H9 (cell line): ENCODE data around the gene RASGRP4. TPM values are rescaled to one million over a fixed set of nuclear protein-coding genes. Genes with fewer than 3 reads are reported as not detected.
"Not testable (repeated sequence)": the region's sequence is repeated elsewhere in the genome, so short reads cannot be mapped to it uniquely, and the experiment has no call there.

ENCODE experiments used
- DNase-seq: peaks from one replicate; pipeline ENCODE4 v3.0.0-alpha.2; 2017
- H2AFZ ChIP-seq: one replicate; pipeline ENCODE4 v1.6.1; 2013; ENCODE audit warnings: mild to moderate bottlenecking, low read length, control low read depth, moderate library complexity
- H2AK5ac ChIP-seq: 2 replicates; pipeline ENCODE4 v1.6.1; 2013; ENCODE audit warnings: low read length, control low read depth, mixed read lengths; ENCODE audit not compliant: insufficient read length
- H2BK120ac ChIP-seq: one replicate; pipeline ENCODE4 v1.6.1; 2013; ENCODE audit warnings: low read depth, mild to moderate bottlenecking, low read length, control low read depth, inconsistent platforms; ENCODE audit not compliant: poor library complexity, severe bottlenecking
- H2BK12ac ChIP-seq: 2 replicates; pipeline ENCODE4 v1.6.1; 2013; ENCODE audit warnings: low read length, control low read depth, mixed read lengths, low read depth; ENCODE audit not compliant: insufficient read length
- H2BK15ac ChIP-seq: 2 replicates; pipeline ENCODE4 v1.6.1; 2013; ENCODE audit warnings: low read depth, low read length, control low read depth
- H2BK20ac ChIP-seq: one replicate; pipeline ENCODE4 v1.6.1; 2013; ENCODE audit warnings: low read depth, mild to moderate bottlenecking, low read length, control low read depth, inconsistent platforms; ENCODE audit not compliant: poor library complexity, severe bottlenecking
- H2BK5ac ChIP-seq: 2 replicates; pipeline ENCODE4 v1.6.1; 2013; ENCODE audit warnings: low read length, control low read depth, mixed read lengths; ENCODE audit not compliant: insufficient read length
- H3K14ac ChIP-seq: 2 replicates; pipeline ENCODE4 v1.6.1; 2013; ENCODE audit warnings: low read length, control low read depth; ENCODE audit not compliant: insufficient read depth
- H3K18ac ChIP-seq: 2 replicates; pipeline ENCODE4 v1.6.1; 2013; ENCODE audit warnings: low read depth, mild to moderate bottlenecking, mixed read lengths, low read length, control low read depth; ENCODE audit not compliant: insufficient read length
- H3K23ac ChIP-seq: 2 replicates; pipeline ENCODE4 v1.6.1; 2013; ENCODE audit warnings: low read length, control low read depth, mixed read lengths, low read depth; ENCODE audit not compliant: insufficient read length
- H3K23me2 ChIP-seq: 2 replicates; pipeline ENCODE4 v1.6.1; 2013; ENCODE audit warnings: low read depth, mild to moderate bottlenecking, mixed read lengths, low read length, control low read depth; ENCODE audit not compliant: insufficient read length, poor library complexity, severe bottlenecking
- H3K27ac ChIP-seq: 2 replicates; pipeline ENCODE4 v1.5.1; 2013; ENCODE audit warnings: low read length, control low read depth, mixed read lengths, low read depth; ENCODE audit not compliant: insufficient read length
- H3K27me3 ChIP-seq: 2 replicates; pipeline ENCODE4 v1.6.1; 2013; ENCODE audit warnings: low read length, control low read depth, inconsistent platforms; ENCODE audit not compliant: insufficient read depth
- H3K4ac ChIP-seq: 2 replicates; pipeline ENCODE4 v1.6.1; 2013; ENCODE audit warnings: low read depth, mild to moderate bottlenecking, control low read depth, inconsistent platforms, low read length, moderate library complexity
- H3K4me1 ChIP-seq: 2 replicates; pipeline ENCODE4 v1.6.1; 2013; ENCODE audit warnings: low read length, control low read depth, inconsistent platforms; ENCODE audit not compliant: insufficient read depth
- H3K4me2 ChIP-seq: 2 replicates; pipeline ENCODE4 v1.6.1; 2013; ENCODE audit warnings: low read length, control low read depth, mixed read lengths; ENCODE audit not compliant: insufficient read length, insufficient read depth
- H3K56ac ChIP-seq: 2 replicates; pipeline ENCODE4 v1.6.1; 2013; ENCODE audit warnings: low read depth, mild to moderate bottlenecking, mixed read lengths, low read length, control low read depth; ENCODE audit not compliant: insufficient read length
- H3K79me1 ChIP-seq: 2 replicates; pipeline ENCODE4 v1.6.1; 2013; ENCODE audit warnings: low read depth, mild to moderate bottlenecking, moderate library complexity, low read length, control low read depth, inconsistent platforms; ENCODE audit not compliant: insufficient read depth, poor library complexity, severe bottlenecking
- H3K79me2 ChIP-seq: 2 replicates; pipeline ENCODE4 v1.6.1; 2013; ENCODE audit warnings: low read length, control low read depth, inconsistent platforms; ENCODE audit not compliant: insufficient read depth
- H3K9ac ChIP-seq: 2 replicates; pipeline ENCODE4 v1.6.1; 2013; ENCODE audit warnings: low read length, control low read depth, mixed read lengths; ENCODE audit not compliant: insufficient read length; ENCODE audit errors: extremely low read depth
- H3K9me3 ChIP-seq: one replicate; pipeline ENCODE4 v1.6.1; 2013; ENCODE audit warnings: low read depth, low read length, inconsistent platforms; ENCODE audit not compliant: control insufficient read depth
- H3T11ph ChIP-seq: one replicate; pipeline ENCODE4 v1.6.1; 2013; ENCODE audit warnings: mild to moderate bottlenecking, low read length, control low read depth, inconsistent platforms
- H4K20me1 ChIP-seq: one replicate; pipeline ENCODE4 v1.6.1; 2013; ENCODE audit not compliant: control insufficient read depth, insufficient read length, insufficient read depth
- H4K5ac ChIP-seq: 2 replicates; pipeline ENCODE4 v1.6.1; 2013; ENCODE audit warnings: low read depth, mild to moderate bottlenecking, mixed read lengths, low read length, control low read depth; ENCODE audit not compliant: insufficient read length
- H4K8ac ChIP-seq: replicated peaks from 2 replicates; pipeline ENCODE4 v1.6.1; 2013; ENCODE audit warnings: low read length, control low read depth, mixed read lengths, low read depth; ENCODE audit not compliant: insufficient read length
- H4K91ac ChIP-seq: 2 replicates; pipeline ENCODE4 v1.6.1; 2013; ENCODE audit warnings: low read depth, mild to moderate bottlenecking, moderate library complexity, mixed read lengths, low read length, control low read depth; ENCODE audit not compliant: insufficient read length
- H3K27ac Mint-ChIP-seq, 3 experiments: 2 replicates in 2 of 3; 3 replicates in 1 of 3; pipeline ENCODE4 v1.8.0; 2020 to 2021; ENCODE audit warnings: mixed read lengths in 3 of 3, mild to moderate bottlenecking in 1 of 3, moderate library complexity in 1 of 3
- H3K27me3 Mint-ChIP-seq: 2 replicates; pipeline ENCODE4 v1.8.0; 2021; ENCODE audit warnings: low read depth, mild to moderate bottlenecking, moderate library complexity, mixed read lengths
- H3K36me3 Mint-ChIP-seq, 3 experiments: 2 replicates in 2 of 3; 3 replicates in 1 of 3; pipeline ENCODE4 v1.8.0; 2020 to 2021; ENCODE audit warnings: low read depth in 3 of 3, mixed read lengths in 3 of 3; ENCODE audit not compliant: insufficient read depth in 1 of 3
- H3K4me1 Mint-ChIP-seq, 2 experiments: 2 replicates each; pipeline ENCODE4 v1.8.0; 2020; ENCODE audit warnings: mixed read lengths in 2 of 2
- H3K4me3 Mint-ChIP-seq, 2 experiments: 2 replicates in 1 of 2; 3 replicates in 1 of 2; pipeline ENCODE4 v1.8.0; 2020 to 2021; ENCODE audit warnings: mild to moderate bottlenecking in 2 of 2, mixed read lengths in 2 of 2, moderate library complexity in 1 of 2
- H3K9me3 Mint-ChIP-seq, 2 experiments: 2 replicates in 1 of 2; 3 replicates in 1 of 2; pipeline ENCODE4 v1.8.0; 2020; ENCODE audit warnings: mild to moderate bottlenecking in 2 of 2, mixed read lengths in 2 of 2, moderate library complexity in 1 of 2
- WGBS: extraction: QIAGEN DNeasy Blood & Tissue Kit; methylation state at CpG from one replicate; pipeline ENCODE4 v1.1.7; 2013; ENCODE audit warnings: missing lambda C conversion rate, low lambda C conversion rate, mixed read lengths; ENCODE audit not compliant: insufficient read length; ENCODE audit errors: extremely low coverage; 5-methylcytosine and 5-hydroxymethylcytosine counted together
- total RNA-seq: library from RNA; stranded (reverse); gene quantifications from 2 replicates; pipeline ENCODE4 v1.2.1, GENCODE V29; 2021
- TF ChIP-seq, protein P1 (sequence below): fragments of 200-600 bp; sonication (generic); conservative IDR thresholded peaks from 3 replicates; pipeline ENCODE4 v1.8.0; 2021; ENCODE audit warnings: antibody characterized with exemption, mild to moderate bottlenecking

The RASGRP4 gene
- total RNA-seq, 1 experiment from 2014 or later: 0.28 TPM

DNA sequence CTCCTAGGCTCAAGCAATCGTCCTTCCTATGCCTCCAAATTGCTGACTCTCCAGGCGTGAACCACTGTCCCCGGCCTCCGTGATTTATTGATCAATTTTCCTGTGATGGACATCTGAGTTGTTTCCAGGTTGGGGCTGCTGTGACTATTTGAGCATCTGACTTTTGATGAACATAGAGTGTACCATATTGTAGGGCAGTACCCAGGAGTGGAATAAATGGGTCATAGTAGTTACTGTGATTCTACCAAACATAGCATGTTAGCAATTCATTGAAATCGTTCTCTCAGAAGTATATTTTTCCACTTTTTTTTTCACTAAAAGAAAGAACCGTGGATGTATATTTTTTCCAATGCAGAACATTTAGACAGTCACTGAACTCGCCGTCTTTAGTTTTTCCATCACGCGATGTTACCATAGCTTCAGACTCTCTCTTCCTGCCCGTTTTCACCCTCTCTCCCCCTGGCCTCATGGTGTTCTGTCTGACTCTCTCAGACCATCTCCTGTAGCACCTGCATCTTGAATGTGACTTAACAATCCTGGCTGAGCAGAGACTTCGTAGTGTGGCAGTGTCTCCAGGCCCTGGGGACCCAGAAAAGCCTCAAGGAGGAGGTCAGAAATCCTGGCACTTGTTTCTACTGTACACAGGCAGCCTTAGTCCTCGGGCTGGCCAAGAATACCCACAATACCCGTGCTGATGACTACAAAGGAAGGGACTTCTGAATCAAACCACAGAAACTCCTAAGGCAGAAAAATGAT lies 3.2 kb upstream of the RASGRP4 start:
- Histone ChIP-seq H2BK5ac (no peak overlapping the region), H3K14ac (no peak overlapping the region; the same call in 1 of the 2 replicates), H3K18ac (no peak overlapping the region), H2BK20ac (no peak overlapping the region), H3K27me3 (no peaks in the 10 kb centered on the region), H3K4me2 (no peak overlapping the region), H2AFZ (no peak overlapping the region), H3T11ph (no peak overlapping the region), H2BK120ac (no peak overlapping the region), H3K56ac (no peak overlapping the region), H3K23me2 (peaks cover 6% of the 10 kb centered on the region), H2AK5ac (no peak overlapping the region), H3K9me3 (no peaks in the 10 kb centered on the region), H3K79me1 (no peaks in the 10 kb centered on the region), H4K5ac (no peak overlapping the region), H3K9ac (no peak overlapping the region), H4K8ac (no peak overlapping the region), H2BK12ac (no peak overlapping the region), H3K23ac (no peak overlapping the region), H3K4ac (no peak overlapping the region), H4K91ac (no peak overlapping the region), H3K27ac (no peak overlapping the region), H3K79me2 (no peaks in the 10 kb centered on the region), H4K20me1 (no peaks in the 10 kb centered on the region), H2BK15ac (no peak overlapping the region), H3K4me1 (no peaks in the 10 kb centered on the region; the same call in 1 of the 2 replicates)
- Mint-ChIP-seq H3K27me3 (no peaks in the 10 kb centered on the region), H3K4me1 (peaks cover 14 to 27% of the 10 kb centered on the region in 2 experiments), H3K4me3 (no peak overlapping the region), H3K9me3 (no peaks in the 10 kb centered on the region), H3K27ac (peak overlapping the region in 1 of 3 experiments; percentile 43; a peak in 3 of 7 replicates), H3K36me3 (no peaks in the 10 kb centered on the region)
- no CpG with 5 or more reads among the region's 14 CpGs for WGBS
- DNase-seq: no peak
- TF ChIP-seq, protein P1, sequence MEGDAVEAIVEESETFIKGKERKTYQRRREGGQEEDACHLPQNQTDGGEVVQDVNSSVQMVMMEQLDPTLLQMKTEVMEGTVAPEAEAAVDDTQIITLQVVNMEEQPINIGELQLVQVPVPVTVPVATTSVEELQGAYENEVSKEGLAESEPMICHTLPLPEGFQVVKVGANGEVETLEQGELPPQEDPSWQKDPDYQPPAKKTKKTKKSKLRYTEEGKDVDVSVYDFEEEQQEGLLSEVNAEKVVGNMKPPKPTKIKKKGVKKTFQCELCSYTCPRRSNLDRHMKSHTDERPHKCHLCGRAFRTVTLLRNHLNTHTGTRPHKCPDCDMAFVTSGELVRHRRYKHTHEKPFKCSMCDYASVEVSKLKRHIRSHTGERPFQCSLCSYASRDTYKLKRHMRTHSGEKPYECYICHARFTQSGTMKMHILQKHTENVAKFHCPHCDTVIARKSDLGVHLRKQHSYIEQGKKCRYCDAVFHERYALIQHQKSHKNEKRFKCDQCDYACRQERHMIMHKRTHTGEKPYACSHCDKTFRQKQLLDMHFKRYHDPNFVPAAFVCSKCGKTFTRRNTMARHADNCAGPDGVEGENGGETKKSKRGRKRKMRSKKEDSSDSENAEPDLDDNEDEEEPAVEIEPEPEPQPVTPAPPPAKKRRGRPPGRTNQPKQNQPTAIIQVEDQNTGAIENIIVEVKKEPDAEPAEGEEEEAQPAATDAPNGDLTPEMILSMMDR: no peak

DNA sequence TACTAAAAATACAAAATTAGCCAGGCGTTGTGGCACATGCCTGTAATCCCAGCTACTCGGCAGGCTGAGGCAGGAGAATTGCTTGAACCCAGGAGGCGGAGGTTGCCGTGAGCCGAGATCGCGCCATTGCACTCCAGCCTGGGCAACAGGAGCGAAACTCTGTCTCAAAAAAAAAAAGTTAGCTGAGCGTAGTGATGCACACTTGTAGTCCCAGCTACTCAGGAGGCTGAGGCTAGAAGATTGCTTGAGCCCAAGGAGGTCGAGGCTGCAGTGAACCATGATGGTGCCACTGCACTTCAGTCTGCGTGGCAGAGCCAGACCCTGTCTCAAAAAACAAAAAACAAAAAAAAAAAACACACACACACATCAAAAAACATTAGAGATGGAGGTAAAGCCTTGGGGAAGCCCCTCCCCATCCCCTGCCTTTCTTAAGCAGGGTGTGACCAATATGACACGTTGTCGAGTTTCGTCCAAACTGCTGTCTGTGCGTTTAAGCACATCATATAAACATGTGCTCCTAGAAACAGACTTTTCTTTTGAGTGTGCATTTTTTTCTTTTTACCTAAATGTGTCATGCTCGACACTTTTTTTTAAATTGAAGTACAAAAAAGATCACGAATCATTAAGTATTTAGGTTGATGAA lies 1.1 kb upstream of the RASGRP4 start:
- not testable (repeated sequence) for H2AFZ ChIP-seq, H3K9me3 Mint-ChIP-seq, H3K4me2 ChIP-seq

More for the DNA sequence above, 1.1 kb upstream of the RASGRP4 start:
- H3K27me3 ChIP-seq, H3K4ac ChIP-seq, H2BK20ac ChIP-seq, H2BK120ac ChIP-seq, H3K23me2 ChIP-seq, H2BK5ac ChIP-seq, H3K9me3 ChIP-seq, H3K36me3 Mint-ChIP-seq, H3T11ph ChIP-seq, H2BK12ac ChIP-seq, H3K27ac ChIP-seq, H3K79me1 ChIP-seq, H3K23ac ChIP-seq, H3K18ac ChIP-seq, H4K5ac ChIP-seq, H4K8ac ChIP-seq, H3K27me3 Mint-ChIP-seq, H3K56ac ChIP-seq, H3K14ac ChIP-seq, H3K79me2 ChIP-seq, H2AK5ac ChIP-seq, H3K9ac ChIP-seq, H2BK15ac ChIP-seq, H4K20me1 ChIP-seq, H3K4me3 Mint-ChIP-seq, DNase-seq, H3K4me1 ChIP-seq, H4K91ac ChIP-seq: not testable (repeated sequence)
- no CpG with 5 or more reads among the region's 17 CpGs for WGBS
- Mint-ChIP-seq H3K27ac (peak overlapping the region in 1 of 3 experiments; percentile 45; a peak in 1 of 7 replicates), H3K4me1 (peaks cover 7 to 19% of the 10 kb centered on the region in 2 experiments)
